Fibroblast of the aortic adventitia (primary cell): ENCODE measurements around the gene HHIP. TPM values are rescaled to one million over a fixed set of nuclear protein-coding genes. Genes with fewer than 3 reads are reported as not detected.
A peak's percentile ranks its signal among the peaks of the same experiment; 100 is the strongest.

ENCODE experiments used
- DNase-seq: peaks from one replicate; pipeline ENCODE4 v3.0.0-alpha.2; 2010; ENCODE audit warnings: low read depth
- H3K4me3 ChIP-seq: 2 replicates; pipeline ENCODE4 v1.5.1; 2011; ENCODE audit warnings: low read depth, mild to moderate bottlenecking, control low read depth, low read length, moderate library complexity
- CTCF ChIP-seq: IDR thresholded peaks from 2 replicates; pipeline ENCODE4 v1.5.1; 2011; ENCODE audit warnings: mild to moderate bottlenecking, low read length, control low read depth, inconsistent platforms; ENCODE audit not compliant: insufficient read depth
- total RNA-seq: library from RNA; depleted of rRNA; stranded (reverse); fragments of >200 nt; gene quantifications from 2 replicates; pipeline ENCODE4 v1.2.3, GENCODE V29; 2012; ENCODE audit warnings: low replicate concordance

Gene HHIP
- total RNA-seq, 1 donor, result 16.0 TPM

GRCh38 chr4:144711700-144712456, 65.9 kb downstream of the HHIP start:
- TF ChIP-seq CTCF, result no peak
- DNase-seq, result no peak
- no peak overlapping the region for H3K4me3 ChIP-seq

- H3K4me3 ChIP-seq, result no peak overlapping the region
- TF ChIP-seq CTCF, result no peak
- peak; percentile 68 for DNase-seq
Observed at GRCh38 chr4:144712775-144713174, 66.8 kb downstream of the HHIP start.

GRCh38 chr4:144714166-144714565, 68.2 kb downstream of the HHIP start:
- TF ChIP-seq CTCF, result no peak
- DNase-seq, result no peak
- no peak overlapping the region for H3K4me3 ChIP-seq

GRCh38 chr4:144715230-144715629, 69.3 kb downstream of the HHIP start:
- no peak for DNase-seq
- no peak for TF ChIP-seq CTCF
- H3K4me3 ChIP-seq, result no peak overlapping the region

GRCh38 chr4:144716778-144717177, 70.8 kb downstream of the HHIP start:
- no peak for DNase-seq
- no peak overlapping the region for H3K4me3 ChIP-seq
- TF ChIP-seq CTCF, result no peak

- H3K4me3 ChIP-seq, result no peak overlapping the region
- TF ChIP-seq CTCF, result no peak
- DNase-seq, result no peak
Observed at GRCh38 chr4:144718958-144719512, 73.1 kb downstream of the HHIP start.
